Fibroblast of mammary gland (primary cell): Measurements from ENCODE around the gene BPIFB3.

ENCODE experiments used
- DNase-seq: peaks from one replicate; pipeline ENCODE4 v3.0.0-alpha.2; 2010; ENCODE audit warnings: low read depth
- H3K4me3 ChIP-seq: 2 replicates; pipeline ENCODE4 v1.5.1; 2011; ENCODE audit warnings: low read depth, mild to moderate bottlenecking, low read length, moderate library complexity; ENCODE audit not compliant: control insufficient read depth
- CTCF ChIP-seq: conservative IDR thresholded peaks from 2 replicates; pipeline ENCODE4 v1.5.1; 2011; ENCODE audit warnings: low read depth, low read length, inconsistent platforms; ENCODE audit not compliant: control insufficient read depth, insufficient read depth

Gene BPIFB3

GRCh38 chr20:33007376-33008335 is 46.0 kb upstream of the BPIFB3 start, which contains the start of gene BPIFB2:
Gene BPIFB2, plus strand, starts transcription at chr20:33007704. Its CDS starts 871 bp downstream, at chr20:33008575.
- H3K4me3 ChIP-seq = no peak within 1 kb of the TSS
- no peak for DNase-seq
- TF ChIP-seq CTCF = no peak

GRCh38 chr20:33008336-33009213 is 45.1 kb upstream of the BPIFB3 start:
- no peak overlapping the region for H3K4me3 ChIP-seq
- no peak for TF ChIP-seq CTCF
- no peak for DNase-seq

GRCh38 chr20:33009214-33010132 is 44.2 kb upstream of the BPIFB3 start:
- no peak overlapping the region for H3K4me3 ChIP-seq
- DNase-seq = no peak
- no peak for TF ChIP-seq CTCF

GRCh38 chr20:33010133-33010504 is 43.6 kb upstream of the BPIFB3 start:
- TF ChIP-seq CTCF = no peak
- no peak for DNase-seq
- no peak overlapping the region for H3K4me3 ChIP-seq

- no peak overlapping the region for H3K4me3 ChIP-seq
- no peak for TF ChIP-seq CTCF
- no peak for DNase-seq
These were observed 42.8 kb upstream of the BPIFB3 start for GRCh38 chr20:33010674-33011449.
